Lower leg skin (tissue), 4 donors: ENCODE measurements around the gene UBE2I. TPM values are rescaled to one million over a fixed set of nuclear protein-coding genes. Genes with fewer than 3 reads are reported as not detected.
A peak's percentile ranks its signal among the peaks of the same experiment; 100 is the strongest.

Experiments
- DNase-seq, 2 donors: peaks; one replicate each; pipeline ENCODE4 v3.0.0-alpha.2; 2019; ENCODE audit warnings: low spot score in 2 of 2
- H3K4me3 ChIP-seq: fragments of 200-600 bp; sonication (generic); 2 replicates; pipeline ENCODE4 v1.5.1; 2017; ENCODE audit warnings: mild to moderate bottlenecking, low read depth; ENCODE audit not compliant: poor library complexity, severe bottlenecking
- CTCF ChIP-seq, 3 donors: fragments of 450-650 bp; IDR thresholded peaks; one replicate each; pipeline ENCODE4 v1.5.1; 2016; ENCODE audit warnings: antibody characterized with exemption in 3 of 3, mild to moderate bottlenecking in 3 of 3, moderate library complexity in 2 of 3
- POLR2A ChIP-seq, 2 donors: fragments of 450-650 bp; IDR thresholded peaks; one replicate each; pipeline ENCODE4 v1.6.1; 2016 to 2017; ENCODE audit warnings: antibody characterized with exemption in 2 of 2, mild to moderate bottlenecking in 1 of 2, moderate library complexity in 1 of 2
- WGBS, 2 donors: methylation state at CpG; one replicate each; pipeline ENCODE4 v1.1.5; 2018; 5-methylcytosine and 5-hydroxymethylcytosine counted together
- intact Hi-C: fragments of 100-400 bp; cut with DNase I; formaldehyde crosslinking; loops from one replicate; pipeline ENCODE4 v1.15.0; 2023; ENCODE audit warnings: low total_unique reads
- total RNA-seq, 4 donors: library from RNA; depleted of rRNA; stranded (reverse); fragments of >200 nt; gene quantifications; one replicate each; pipeline ENCODE4 v1.1.0, GENCODE V29; 2016

Gene UBE2I
- total RNA-seq, 4 donors from 2014 or later = 42.1 to 138 (median 47.4) TPM

GRCh38 chr16:1299868-1300203 is 9.6 kb upstream of the UBE2I start:
- no peak overlapping the region for H3K4me3 ChIP-seq
- TF ChIP-seq CTCF (IDR thresholded peaks at IDR 0.05) (no peak), POLR2A (IDR thresholded peaks at IDR 0.05) (no peak)
- DNase-seq = no peak
- WGBS, 2 donors = 58 to 64% methylated on average over 12 of the region's 12 CpGs
- intact Hi-C loops = no loop called here

- H3K4me3 ChIP-seq = no peak overlapping the region
- 9 to 13% methylated on average over 23 to 24 of the region's 42 CpGs for WGBS, 2 donors
- intact Hi-C loops = no loop called here
- no peak for TF ChIP-seq POLR2A (IDR thresholded peaks at IDR 0.05)
- no peak for TF ChIP-seq CTCF (IDR thresholded peaks at IDR 0.05)
- peak; percentile 34 to 91 for DNase-seq
Measured at GRCh38 chr16:1300664-1301476, 8.6 kb upstream of the UBE2I start.

GRCh38 chr16:1301562-1301961 is 7.9 kb upstream of the UBE2I start:
- WGBS, 2 donors = 74 to 81% methylated on average over 12 of the region's 12 CpGs
- TF ChIP-seq CTCF (IDR thresholded peaks at IDR 0.05) = no peak
- TF ChIP-seq POLR2A (IDR thresholded peaks at IDR 0.05) = no peak
- peak in 1 of 2 donors; percentile 82 for DNase-seq
- H3K4me3 ChIP-seq = no peak overlapping the region
- intact Hi-C loops = no loop called here

GRCh38 chr16:1305823-1306222 is 3.6 kb upstream of the UBE2I start:
- DNase-seq = no peak
- intact Hi-C loops = no loop called here
- WGBS, 2 donors = 70 to 79% methylated on average over 12 of the region's 12 CpGs
- TF ChIP-seq CTCF (IDR thresholded peaks at IDR 0.05) (no peak), POLR2A (IDR thresholded peaks at IDR 0.05) (no peak)
- H3K4me3 ChIP-seq = no peak overlapping the region

- intact Hi-C loops = no loop called here
- 63 to 65% methylated on average over 4 of the region's 4 CpGs for WGBS, 2 donors
- TF ChIP-seq POLR2A (IDR thresholded peaks at IDR 0.05) (no peak), CTCF (IDR thresholded peaks at IDR 0.05) (no peak)
Measured at GRCh38 chr16:1306334-1306733, 3.1 kb upstream of the UBE2I start.

More at GRCh38 chr16:1306334-1306733, 3.1 kb upstream of the UBE2I start:
- DNase-seq = no peak
- no peak overlapping the region for H3K4me3 ChIP-seq
